HS-27A (cell line): Measurements from ENCODE around the gene CNOT10.
A peak's percentile ranks its signal among the peaks of the same experiment; 100 is the strongest.
"Not testable (repeated sequence)": the region's sequence is repeated elsewhere in the genome, so short reads cannot be mapped to it uniquely, and the experiment has no call there.

Experiments
- DNase-seq: peaks from one replicate; pipeline ENCODE4 v3.0.0-alpha.2; 2012; ENCODE audit warnings: low read depth, missing footprints

The CNOT10 gene

GRCh38 chr3:32759342-32759741, 74.4 kb downstream of the CNOT10 start:
- no peak for DNase-seq

- DNase-seq, result no peak
These were observed 79.5 kb downstream of the CNOT10 start for GRCh38 chr3:32764481-32764880.

GRCh38 chr3:32778389-32778788, 93.4 kb downstream of the CNOT10 start:
- no peak for DNase-seq

GRCh38 chr3:32780071-32780734, 95.2 kb downstream of the CNOT10 start:
- no peak for DNase-seq

GRCh38 chr3:32780735-32781210, 95.8 kb downstream of the CNOT10 start:
- no peak for DNase-seq

- DNase-seq, result peak; percentile 41
These were observed 96.4 kb downstream of the CNOT10 start for GRCh38 chr3:32781211-32781968.

GRCh38 chr3:32781969-32782270, 96.9 kb downstream of the CNOT10 start:
- DNase-seq, result not testable (repeated sequence)

- no peak for DNase-seq
These were observed 97.4 kb downstream of the CNOT10 start for GRCh38 chr3:32782407-32782806.

GRCh38 chr3:32791833-32792232, 106.8 kb downstream of the CNOT10 start:
- DNase-seq, result no peak

- no peak for DNase-seq
These were observed 109.7 kb downstream of the CNOT10 start for GRCh38 chr3:32794487-32795308.

GRCh38 chr3:32796384-32796950, 111.5 kb downstream of the CNOT10 start:
- DNase-seq, result not testable (repeated sequence)

- DNase-seq, result no peak
These were observed 112.8 kb downstream of the CNOT10 start for GRCh38 chr3:32797776-32798175.

GRCh38 chr3:32801440-32801839, 116.5 kb downstream of the CNOT10 start:
- not testable (repeated sequence) for DNase-seq

GRCh38 chr3:32813180-32813579, 128.2 kb downstream of the CNOT10 start:
- DNase-seq, result no peak

GRCh38 chr3:32814361-32814760, 129.4 kb downstream of the CNOT10 start:
- no peak for DNase-seq

GRCh38 chr3:32815841-32816438, 131.0 kb downstream of the CNOT10 start:
- DNase-seq, result no peak

- DNase-seq, result no peak
These were observed 131.7 kb downstream of the CNOT10 start for GRCh38 chr3:32816439-32817256.

GRCh38 chr3:32817257-32817557, 132.2 kb downstream of the CNOT10 start:
- no peak for DNase-seq

- DNase-seq, result no peak
These were observed 132.7 kb downstream of the CNOT10 start, which contains the start of gene TRIM71 for GRCh38 chr3:32817558-32818228. Gene TRIM71, plus strand, starts transcription at chr3:32817997. Its CDS starts 84 bp downstream, at chr3:32818081.

GRCh38 chr3:32818229-32818969, 133.4 kb downstream of the CNOT10 start:
- no peak for DNase-seq
